ENCODE data around the gene GTPBP2. TPM values are rescaled to one million over a fixed set of nuclear protein-coding genes. Genes with fewer than 3 reads are reported as not detected.

Gene GTPBP2
- total RNA-seq, 1 experiment from 2014 or later = 72.2 TPM

GRCh38 chr6:43629505-43630300 lies 639 bp upstream of the GTPBP2 start:
- no peaks in the 10 kb centered on the region for H3K9me3 ChIP-seq (ENCODE audit: control insufficient read depth, low read depth, low read length)
- peak overlapping the region; percentile 74 for H3K27ac ChIP-seq (ENCODE audit: insufficient read length, low read depth, low read length)
- Mint-ChIP-seq H3K9me3 (no peaks in the 10 kb centered on the region; a peak in 1 of 5 replicates), H3K4me3 (peak overlapping the region; percentile 96 to 99), H3K4me1 (peaks cover 18 to 19% of the 10 kb centered on the region in 2 experiments), H3K27ac (peak overlapping the region; percentile 98 to 100 (median 100)), H3K27me3 (ENCODE audit: low read depth) (no peaks in the 10 kb centered on the region), H3K36me3 (ENCODE audit: insufficient read depth in 1 of 3, low read depth in 3 of 3) (peaks cover 18 to 35% (median 32%) of the 10 kb centered on the region in 3 experiments; a peak in 6 of 7 replicates)
- TF ChIP-seq CTCF (conservative IDR thresholded peaks at IDR 0.05) = no peak
- peak overlapping the region; percentile 7 for H4K8ac ChIP-seq (replicated peaks; ENCODE audit: insufficient read length, low read depth, low read length)
- peaks cover 6% of the 10 kb centered on the region for H3K79me1 ChIP-seq (ENCODE audit: insufficient read depth, low read depth, low read length, poor library complexity, severe bottlenecking)
- no peak overlapping the region for H3K23ac ChIP-seq (ENCODE audit: insufficient read length, low read depth, low read length)
- no peak overlapping the region for H3K56ac ChIP-seq (ENCODE audit: insufficient read length, low read depth, low read length)
- H3K4me1 ChIP-seq (ENCODE audit: insufficient read depth, low read length) = no peaks in the 10 kb centered on the region
- peak overlapping the region; percentile 74 for H4K5ac ChIP-seq (ENCODE audit: insufficient read length, low read depth, low read length)
- H3K14ac ChIP-seq (ENCODE audit: insufficient read depth, low read length) = peak overlapping the region; percentile 94
- H3T11ph ChIP-seq (ENCODE audit: low read length) = peak overlapping the region; percentile 40
- H3K4me2 ChIP-seq (ENCODE audit: insufficient read depth, insufficient read length, low read length) = peak overlapping the region; percentile 75
- H3K4ac ChIP-seq (ENCODE audit: low read depth, low read length) = no peak overlapping the region; the same call in 1 of the 2 replicates
- peak overlapping the region; percentile 80 for H2BK5ac ChIP-seq (ENCODE audit: insufficient read length, low read length)
- H4K20me1 ChIP-seq (ENCODE audit: control insufficient read depth, insufficient read depth, insufficient read length) = no peaks in the 10 kb centered on the region
- H3K18ac ChIP-seq (ENCODE audit: insufficient read length, low read depth, low read length) = peak overlapping the region; percentile 92
- no peak overlapping the region for H4K91ac ChIP-seq (ENCODE audit: insufficient read length, low read depth, low read length)
- H2BK12ac ChIP-seq (ENCODE audit: insufficient read length, low read depth, low read length) = peak overlapping the region; percentile 19
- peak overlapping the region; percentile 30 for H2BK120ac ChIP-seq (ENCODE audit: low read depth, low read length, poor library complexity, severe bottlenecking)
- H3K9ac ChIP-seq (ENCODE audit: extremely low read depth, insufficient read length, low read length) = peak overlapping the region; percentile 86
- H3K79me2 ChIP-seq (ENCODE audit: insufficient read depth, low read length) = no peaks in the 10 kb centered on the region
- WGBS (ENCODE audit: extremely low coverage, insufficient read length, low lambda C conversion rate) = no CpG with 5 or more reads among the region's 41 CpGs
- H3K27me3 ChIP-seq (ENCODE audit: insufficient read depth, low read length) = no peaks in the 10 kb centered on the region
- H2AFZ ChIP-seq (ENCODE audit: low read length) = no peak overlapping the region
- H2BK20ac ChIP-seq (ENCODE audit: low read depth, low read length, poor library complexity, severe bottlenecking) = no peak overlapping the region
- H2BK15ac ChIP-seq (ENCODE audit: low read depth, low read length) = no peak overlapping the region
- DNase-seq = peak; percentile 96
- no peak overlapping the region for H2AK5ac ChIP-seq (ENCODE audit: insufficient read length, low read length)
- peaks cover 8% of the 10 kb centered on the region for H3K23me2 ChIP-seq (ENCODE audit: insufficient read length, low read depth, low read length, poor library complexity, severe bottlenecking)
